Astrocyte of the cerebellum (primary cell): ENCODE measurements around the gene MAN2B2.

Experiments
- DNase-seq: peaks from one replicate; pipeline ENCODE4 v3.0.0-alpha.2; 2011; ENCODE audit warnings: low read depth
- H3K4me3 ChIP-seq: 2 replicates; pipeline ENCODE4 v1.5.1; 2011; ENCODE audit warnings: mild to moderate bottlenecking, low read depth, low read length, moderate library complexity
- CTCF ChIP-seq: IDR thresholded peaks from 2 replicates; pipeline ENCODE4 v1.5.1; 2012; ENCODE audit warnings: low read length, low read depth, moderate library complexity, mild to moderate bottlenecking; ENCODE audit errors: missing control alignments
- in situ Hi-C: cut with HindIII; loops from 2 replicates; pipeline ENCODE4 v1.10.0; 2017; ENCODE audit warnings: low sequenced_read_pairs

Gene MAN2B2

GRCh38 chr4:6548882-6549230, 26.1 kb upstream of the MAN2B2 start:
- DNase-seq: no peak
- in situ Hi-C loops: no loop called here
- TF ChIP-seq CTCF: no peak
- H3K4me3 ChIP-seq: no peak overlapping the region

GRCh38 chr4:6549445-6549844, 25.5 kb upstream of the MAN2B2 start:
- H3K4me3 ChIP-seq: no peak overlapping the region
- DNase-seq: no peak
- in situ Hi-C loops: no loop called here

DNA sequence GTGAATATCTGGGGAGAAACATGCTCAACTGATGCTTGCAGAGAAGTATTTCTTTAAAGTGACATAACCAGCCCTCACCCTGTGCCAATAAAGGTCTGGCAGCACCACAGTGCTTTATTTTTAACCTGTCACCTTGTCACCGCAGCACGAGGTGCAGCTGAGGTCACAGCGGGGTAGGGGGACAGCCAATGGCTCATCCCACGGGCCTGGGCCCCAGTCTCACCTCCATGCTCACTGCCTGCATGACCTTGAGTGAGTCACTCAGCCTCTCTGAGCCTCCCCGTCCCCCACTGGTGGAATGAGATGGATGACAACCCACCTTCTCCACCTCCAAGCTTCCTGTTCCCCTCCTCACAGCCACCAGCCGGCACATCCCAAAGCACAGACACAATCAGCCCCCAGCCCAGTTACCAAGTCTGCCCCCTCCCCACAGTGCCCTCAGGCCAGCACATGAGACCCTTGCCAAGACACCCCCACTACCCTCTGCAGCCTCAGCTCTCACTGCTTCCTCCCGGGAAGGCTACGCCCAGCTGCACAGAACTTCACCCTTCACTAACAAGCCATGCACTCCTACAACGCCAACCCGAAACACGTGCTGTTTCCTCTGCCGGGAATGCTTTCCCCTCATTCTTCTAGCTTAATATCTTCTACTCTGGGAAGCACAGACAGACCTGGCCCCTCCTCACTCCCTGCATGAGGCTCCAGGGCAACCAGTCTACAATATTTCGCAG, 24.9 kb upstream of the MAN2B2 start:
- TF ChIP-seq CTCF: no peak
- no peak for DNase-seq
- no peak overlapping the region for H3K4me3 ChIP-seq
- in situ Hi-C loops: no loop called here

More at GRCh38 chr4:6549445-6549844, 25.5 kb upstream of the MAN2B2 start:
- TF ChIP-seq CTCF: no peak

- in situ Hi-C loops: no loop called here
- no peak for TF ChIP-seq CTCF
- H3K4me3 ChIP-seq: no peak overlapping the region
- DNase-seq: no peak
These were observed 24.2 kb upstream of the MAN2B2 start for GRCh38 chr4:6550821-6551220.

- TF ChIP-seq CTCF: no peak
- in situ Hi-C loops: no loop called here
- no peak overlapping the region for H3K4me3 ChIP-seq
- DNase-seq: no peak
These were observed 23.3 kb upstream of the MAN2B2 start for GRCh38 chr4:6551660-6552059.

GRCh38 chr4:6555519-6555918, 19.5 kb upstream of the MAN2B2 start:
- DNase-seq: no peak
- TF ChIP-seq CTCF: no peak
- in situ Hi-C loops: no loop called here
- no peak overlapping the region for H3K4me3 ChIP-seq
